Panc1 (cell line): ENCODE data around the gene MRC1. TPM values are rescaled to one million over a fixed set of nuclear protein-coding genes. Genes with fewer than 3 reads are reported as not detected.

ENCODE experiments used
- ATAC-seq: fragments of 200-7000 bp; cut with Tn5 transposase; 2 replicates; pipeline ENCODE4 v1.9.1; 2020; ENCODE audit warnings: mild to moderate bottlenecking, moderate library complexity
- BruUV-seq: library from RNA; stranded (reverse); fragments of 400-500 nt; replicated peaks from 2 replicates; lab custom pipeline; 2021; lab: Mats Ljungman, UMichigan
- CTCF ChIA-PET: fragments of 300-600 bp; sonication (Branson Sonifier 250); formaldehyde crosslinking; loops from one replicate; lab custom pipeline; 2022; ENCODE audit warnings: antibody characterized with exemption; lab: Charles Lee
- POLR2A ChIA-PET: fragments of 300-600 bp; sonication (Branson Sonifier 250); formaldehyde crosslinking; loops from one replicate; lab custom pipeline; 2022; ENCODE audit warnings: antibody characterized with exemption; lab: Charles Lee
- DNase-seq: peaks from one replicate; pipeline ENCODE4 v3.0.0-alpha.2; 2010; ENCODE audit warnings: low read depth, low spot score
- H3K27ac ChIP-seq: 2 replicates; pipeline ENCODE4 v1.5.1; 2011; ENCODE audit warnings: mild to moderate bottlenecking, low read length, inconsistent platforms
- H3K27me3 ChIP-seq: fragments of 200-500 bp; sonication (Bioruptor generic); 2 replicates; pipeline ENCODE4 v1.6.0; 2014; ENCODE audit warnings: low read length, inconsistent platforms; ENCODE audit not compliant: control insufficient read depth, insufficient read depth
- H3K36me3 ChIP-seq: fragments of 200-500 bp; sonication (Bioruptor generic); 2 replicates; pipeline ENCODE4 v1.5.1; 2014; ENCODE audit warnings: inconsistent platforms, mild to moderate bottlenecking, low read length, moderate library complexity; ENCODE audit not compliant: control insufficient read depth, insufficient read depth
- H3K4me1 ChIP-seq: 2 replicates; pipeline ENCODE4 v1.5.1; 2011; ENCODE audit warnings: inconsistent platforms, mild to moderate bottlenecking, low read length, moderate library complexity; ENCODE audit not compliant: control insufficient read depth, insufficient read depth
- H3K4me3 ChIP-seq, 2 experiments: 2 replicates each; pipeline ENCODE4 v1.5.1; 2011 to 2012; ENCODE audit warnings: low read depth in 2 of 2, low read length in 2 of 2, mild to moderate bottlenecking in 2 of 2, inconsistent platforms in 1 of 2, moderate library complexity in 1 of 2
- H3K9me3 ChIP-seq: fragments of 200-500 bp; sonication (Bioruptor generic); 2 replicates; pipeline ENCODE4 v1.5.1; 2014; ENCODE audit warnings: low read depth, mild to moderate bottlenecking, inconsistent platforms, low read length, moderate library complexity; ENCODE audit not compliant: control insufficient read depth, insufficient read depth
- POLR2AphosphoS5 ChIP-seq: IDR thresholded peaks from 2 replicates; pipeline ENCODE4 v1.6.1; 2012; ENCODE audit warnings: mild to moderate bottlenecking, low read depth, low read length, moderate library complexity
- REST ChIP-seq, 2 experiments: IDR thresholded peaks; 2 replicates each; pipeline ENCODE4 v1.6.1; 2011 to 2012; ENCODE audit warnings: low read depth in 2 of 2, control low read depth in 1 of 2, low read length in 1 of 2, mild to moderate bottlenecking in 1 of 2, moderate library complexity in 1 of 2; ENCODE audit not compliant: insufficient read depth in 1 of 2
- SIN3A ChIP-seq: IDR thresholded peaks from 2 replicates; pipeline ENCODE4 v1.6.1; 2012; ENCODE audit warnings: low read depth, mild to moderate bottlenecking, low read length, moderate library complexity, borderline replicate concordance; ENCODE audit not compliant: insufficient read depth
- TCF7L2 ChIP-seq: IDR thresholded peaks from 2 replicates; pipeline ENCODE4 v1.6.1; 2011; ENCODE audit warnings: mild to moderate bottlenecking, low read depth, low read length, inconsistent platforms
- in situ Hi-C: cut with HindIII; loops from 2 replicates; pipeline ENCODE4 v1.10.0; 2016; ENCODE audit warnings: low sequenced_read_pairs, low pct_unique_long_range_greater_than_20kb
- intact Hi-C: fragments of 100-400 bp; cut with micrococcal nuclease; formaldehyde crosslinking; loops from one replicate; pipeline ENCODE4 v1.10.0; 2022; ENCODE audit not compliant: unreplicated experiment
- total RNA-seq: library from RNA; stranded (reverse); gene quantifications from one replicate; pipeline ENCODE4 v1.2.1, GENCODE V29; 2021; ENCODE audit not compliant: unreplicated experiment
- TF ChIP-seq, protein P1 (sequence below): fragments of 450-650 bp; IDR thresholded peaks from 2 replicates; pipeline ENCODE4 v1.5.1; 2017; ENCODE audit warnings: mild to moderate bottlenecking

Gene MRC1
- total RNA-seq, 1 experiment from 2014 or later, result 0.21 TPM

DNA sequence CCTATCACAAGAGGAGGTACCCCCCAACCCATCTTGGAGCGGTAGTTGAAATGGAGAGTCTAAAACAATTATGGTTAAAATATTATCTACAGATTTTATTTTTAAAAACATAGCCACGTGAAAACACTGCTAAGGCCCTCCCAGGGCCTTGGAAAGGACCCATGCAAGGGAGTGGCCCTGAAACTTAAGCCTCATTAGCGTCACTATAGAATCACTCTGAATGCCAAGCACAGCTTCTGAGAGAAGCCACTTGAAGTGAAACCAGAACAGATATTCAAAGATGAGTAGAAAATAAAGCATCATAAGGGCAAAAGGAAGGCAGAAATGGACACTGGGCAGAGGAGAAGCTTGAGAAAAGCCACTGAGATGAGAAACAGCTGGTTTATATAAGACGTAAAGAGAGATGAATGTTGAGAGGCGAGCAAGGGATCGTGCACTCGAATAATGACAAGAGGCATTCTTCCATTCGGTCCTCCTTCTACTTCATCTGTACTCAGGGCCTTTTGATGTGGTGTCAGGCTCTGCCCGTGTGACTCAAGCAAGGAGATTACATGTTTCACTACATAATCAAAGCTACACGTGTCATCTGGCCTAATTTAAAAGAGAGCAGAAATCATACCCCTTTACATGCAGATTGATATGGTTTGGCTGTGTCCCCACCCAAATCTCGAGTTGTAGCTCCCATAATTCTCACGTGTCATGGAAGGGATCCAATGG lies 109.2 kb downstream of the MRC1 start:
- no TSS peak for BruUV-seq
- ATAC-seq (no peak), DNase-seq (no peak)
- Histone ChIP-seq H3K27ac (no peak overlapping the region), H3K36me3 (no peaks in the 10 kb centered on the region), H3K27me3 (no peaks in the 10 kb centered on the region), H3K4me1 (no peaks in the 10 kb centered on the region), H3K4me3 (no peak overlapping the region), H3K9me3 (no peaks in the 10 kb centered on the region)
- TF ChIP-seq TCF7L2, result no peak
- TF ChIP-seq REST (IDR thresholded peaks at IDR 0.05; ENCODE audit: insufficient read depth in 1 of 2, low read depth in 2 of 2, low read length in 1 of 2), result no peak
- TF ChIP-seq POLR2AphosphoS5, result no peak
- TF ChIP-seq SIN3A, result no peak
- TF ChIP-seq, protein P1, sequence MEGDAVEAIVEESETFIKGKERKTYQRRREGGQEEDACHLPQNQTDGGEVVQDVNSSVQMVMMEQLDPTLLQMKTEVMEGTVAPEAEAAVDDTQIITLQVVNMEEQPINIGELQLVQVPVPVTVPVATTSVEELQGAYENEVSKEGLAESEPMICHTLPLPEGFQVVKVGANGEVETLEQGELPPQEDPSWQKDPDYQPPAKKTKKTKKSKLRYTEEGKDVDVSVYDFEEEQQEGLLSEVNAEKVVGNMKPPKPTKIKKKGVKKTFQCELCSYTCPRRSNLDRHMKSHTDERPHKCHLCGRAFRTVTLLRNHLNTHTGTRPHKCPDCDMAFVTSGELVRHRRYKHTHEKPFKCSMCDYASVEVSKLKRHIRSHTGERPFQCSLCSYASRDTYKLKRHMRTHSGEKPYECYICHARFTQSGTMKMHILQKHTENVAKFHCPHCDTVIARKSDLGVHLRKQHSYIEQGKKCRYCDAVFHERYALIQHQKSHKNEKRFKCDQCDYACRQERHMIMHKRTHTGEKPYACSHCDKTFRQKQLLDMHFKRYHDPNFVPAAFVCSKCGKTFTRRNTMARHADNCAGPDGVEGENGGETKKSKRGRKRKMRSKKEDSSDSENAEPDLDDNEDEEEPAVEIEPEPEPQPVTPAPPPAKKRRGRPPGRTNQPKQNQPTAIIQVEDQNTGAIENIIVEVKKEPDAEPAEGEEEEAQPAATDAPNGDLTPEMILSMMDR, result no peak
- in situ Hi-C loops, result no loop called here
- CTCF ChIA-PET, result no interaction called here
- POLR2A ChIA-PET, result no interaction called here
- intact Hi-C loops, result loop anchor here (10.0 kb wide), 1 partner anchor 186 kb away; no protein-coding TSS in a partner anchor

DNA sequence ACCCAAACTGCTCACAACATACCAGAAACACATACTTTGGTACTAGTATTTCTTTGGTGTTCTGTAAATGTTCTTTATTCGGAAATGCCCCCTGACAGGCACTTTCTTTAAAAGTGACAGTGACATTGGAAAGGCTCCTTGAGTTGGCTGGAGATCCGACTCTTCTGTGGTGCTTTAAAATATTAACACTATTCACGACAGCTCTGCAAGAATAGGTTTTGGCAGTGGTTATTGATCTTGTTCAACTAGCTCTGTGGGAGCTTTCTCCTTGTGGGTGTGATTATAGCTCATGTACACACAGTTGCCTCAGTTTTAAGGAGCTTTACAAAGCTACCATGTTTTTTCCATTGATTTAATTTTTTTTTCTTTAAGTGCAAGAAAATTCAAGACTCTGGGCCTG lies 112.2 kb downstream of the MRC1 start:
- H3K27ac ChIP-seq, result no peak overlapping the region
- BruUV-seq, result no TSS peak
- CTCF ChIA-PET, result no interaction called here
- H3K9me3 ChIP-seq, result no peaks in the 10 kb centered on the region
- DNase-seq (no peak), ATAC-seq (no peak)
- no peaks in the 10 kb centered on the region for H3K4me1 ChIP-seq
- no peak for TF ChIP-seq REST (IDR thresholded peaks at IDR 0.05; ENCODE audit: insufficient read depth in 1 of 2, low read depth in 2 of 2, low read length in 1 of 2)
- TF ChIP-seq, protein P1, result no peak
- no peak for TF ChIP-seq POLR2AphosphoS5
- TF ChIP-seq TCF7L2, result no peak
- TF ChIP-seq SIN3A, result no peak
- H3K4me3 ChIP-seq, result no peak overlapping the region
- no peaks in the 10 kb centered on the region for H3K27me3 ChIP-seq
- POLR2A ChIA-PET, result no interaction called here
- no peaks in the 10 kb centered on the region for H3K36me3 ChIP-seq
- in situ Hi-C loops, result no loop called here
- intact Hi-C loops, result no loop called here
